ENCODE results near the gene AK5. TPM values are rescaled to one million over a fixed set of nuclear protein-coding genes. Genes with fewer than 3 reads are reported as not detected.

AK5 gene
- total RNA-seq, 1 donor from 2014 or later, result not detected

GRCh38 chr1:77434967-77435366 lies 153.1 kb downstream of the AK5 start:
- DNase-seq (ENCODE audit: low spot score), result no peak
- Mint-ChIP-seq H3K27ac (ENCODE audit: unreplicated experiment) (no peak overlapping the region), H3K4me1 (ENCODE audit: unreplicated experiment) (peaks cover 4% of the 10 kb centered on the region), H3K27me3 (ENCODE audit: unreplicated experiment) (no peaks in the 10 kb centered on the region), H3K36me3 (ENCODE audit: low read depth, unreplicated experiment) (no peaks in the 10 kb centered on the region), H3K9me3 (ENCODE audit: unreplicated experiment) (no peaks in the 10 kb centered on the region), H3K4me3 (ENCODE audit: unreplicated experiment) (no peak overlapping the region)
- TF ChIP-seq CTCF (IDR thresholded peaks at IDR 0.05; ENCODE audit: unreplicated experiment), result no peak

DNA sequence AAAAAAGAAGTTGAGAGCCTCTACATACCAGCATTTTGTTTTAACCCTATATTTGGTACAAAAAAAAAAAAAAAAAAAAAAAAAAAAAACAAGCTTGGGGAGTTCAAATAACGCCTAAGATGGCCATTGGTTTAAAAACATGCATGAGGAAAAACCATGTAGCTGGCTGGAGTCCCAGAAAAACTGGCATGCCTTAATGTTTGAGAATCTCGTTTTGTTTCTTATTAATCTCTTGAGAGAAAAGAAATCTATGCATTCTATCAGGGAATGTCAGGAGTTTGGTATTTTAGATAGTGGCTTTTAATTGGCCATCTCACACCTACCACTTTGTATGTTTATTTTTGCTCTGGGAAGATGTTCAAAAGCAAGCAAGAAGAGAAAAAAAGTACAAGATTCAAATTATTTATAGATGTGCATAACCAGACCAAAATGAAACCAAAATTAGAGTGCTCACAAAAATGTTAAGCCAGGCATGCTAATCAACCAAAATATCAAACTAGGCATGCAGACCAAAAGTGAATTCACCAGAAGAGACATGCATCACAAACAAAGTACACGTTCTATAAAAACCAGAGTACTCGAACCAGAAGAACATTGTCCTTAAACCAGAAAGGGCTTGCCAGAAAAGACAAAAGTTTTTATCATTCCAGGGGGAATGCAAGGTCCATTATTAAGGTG lies 156.6 kb downstream of the AK5 start:
- DNase-seq (ENCODE audit: low spot score), result no peak
- no peaks in the 10 kb centered on the region for H3K9me3 Mint-ChIP-seq (ENCODE audit: unreplicated experiment)
- H3K27me3 Mint-ChIP-seq (ENCODE audit: unreplicated experiment), result no peaks in the 10 kb centered on the region
- H3K4me3 Mint-ChIP-seq (ENCODE audit: unreplicated experiment), result no peak overlapping the region
- TF ChIP-seq CTCF (IDR thresholded peaks at IDR 0.05; ENCODE audit: unreplicated experiment), result no peak
- H3K4me1 Mint-ChIP-seq (ENCODE audit: unreplicated experiment), result peaks cover 4% of the 10 kb centered on the region
- H3K36me3 Mint-ChIP-seq (ENCODE audit: low read depth, unreplicated experiment), result no peaks in the 10 kb centered on the region
- no peak overlapping the region for H3K27ac Mint-ChIP-seq (ENCODE audit: unreplicated experiment)

DNA sequence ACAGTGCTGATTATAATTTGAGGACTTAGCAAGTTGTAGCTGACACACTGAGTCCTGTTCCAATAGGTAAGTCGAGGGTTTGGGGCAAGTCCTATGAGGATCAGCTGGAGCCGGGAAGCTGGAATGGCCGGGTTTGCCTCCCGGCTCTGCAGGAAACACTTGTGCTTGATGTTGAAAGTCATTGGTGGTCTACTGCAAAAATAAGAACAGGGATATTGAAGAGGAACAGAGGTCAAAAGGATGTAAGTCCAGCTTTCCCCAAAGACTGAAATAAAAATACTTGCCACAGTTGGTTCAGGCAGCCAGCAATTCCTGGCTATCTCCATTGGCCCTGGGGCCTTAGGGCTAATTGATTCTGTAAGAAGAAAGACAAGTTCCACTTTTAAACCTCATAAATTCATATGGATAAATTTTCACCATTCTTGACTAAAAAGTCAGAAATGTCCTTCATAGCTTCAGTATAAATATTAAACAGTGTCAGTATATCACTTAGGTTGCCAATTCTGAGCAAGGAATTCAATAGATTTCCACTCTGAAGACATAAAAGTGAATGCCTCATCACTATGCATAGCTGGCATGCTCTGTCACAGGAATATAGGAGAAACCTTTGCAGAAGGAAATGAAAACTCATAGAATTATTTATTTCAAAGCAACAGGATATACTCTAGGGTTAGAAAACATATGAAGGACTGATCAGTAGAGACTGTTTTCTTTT lies 165.2 kb downstream of the AK5 start:
- Mint-ChIP-seq H3K27me3 (ENCODE audit: unreplicated experiment) (no peaks in the 10 kb centered on the region), H3K9me3 (ENCODE audit: unreplicated experiment) (no peaks in the 10 kb centered on the region), H3K4me3 (ENCODE audit: unreplicated experiment) (no peak overlapping the region), H3K27ac (ENCODE audit: unreplicated experiment) (no peak overlapping the region), H3K36me3 (ENCODE audit: low read depth, unreplicated experiment) (no peaks in the 10 kb centered on the region), H3K4me1 (ENCODE audit: unreplicated experiment) (no peaks in the 10 kb centered on the region)
- DNase-seq (ENCODE audit: low spot score), result no peak
- TF ChIP-seq CTCF (IDR thresholded peaks at IDR 0.05; ENCODE audit: unreplicated experiment), result no peak

DNA sequence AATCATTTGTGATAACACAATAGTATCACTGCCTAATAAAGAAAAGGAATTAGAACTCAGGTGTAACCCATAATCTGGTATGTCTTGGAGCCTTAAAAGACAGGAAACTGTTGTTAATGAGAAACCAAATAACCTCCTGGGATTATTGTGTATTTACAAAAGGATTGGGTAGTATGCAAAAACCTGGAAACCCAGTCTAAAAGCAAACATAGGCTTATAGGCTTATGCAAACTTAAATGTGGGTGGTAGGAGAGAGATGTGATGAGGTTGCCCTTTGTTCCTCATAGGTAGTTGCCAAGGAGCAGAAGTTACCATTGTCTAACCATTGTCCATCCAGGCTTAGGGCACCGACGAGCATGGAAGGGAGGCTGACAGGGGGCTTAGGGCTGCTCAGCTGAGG lies 165.8 kb downstream of the AK5 start:
- no peaks in the 10 kb centered on the region for H3K27me3 Mint-ChIP-seq (ENCODE audit: unreplicated experiment)
- no peak for DNase-seq (ENCODE audit: low spot score)
- no peak overlapping the region for H3K27ac Mint-ChIP-seq (ENCODE audit: unreplicated experiment)
- no peak overlapping the region for H3K4me3 Mint-ChIP-seq (ENCODE audit: unreplicated experiment)
- no peaks in the 10 kb centered on the region for H3K36me3 Mint-ChIP-seq (ENCODE audit: low read depth, unreplicated experiment)
- TF ChIP-seq CTCF (IDR thresholded peaks at IDR 0.05; ENCODE audit: unreplicated experiment), result no peak
- H3K9me3 Mint-ChIP-seq (ENCODE audit: unreplicated experiment), result no peaks in the 10 kb centered on the region
- H3K4me1 Mint-ChIP-seq (ENCODE audit: unreplicated experiment), result no peaks in the 10 kb centered on the region

DNA sequence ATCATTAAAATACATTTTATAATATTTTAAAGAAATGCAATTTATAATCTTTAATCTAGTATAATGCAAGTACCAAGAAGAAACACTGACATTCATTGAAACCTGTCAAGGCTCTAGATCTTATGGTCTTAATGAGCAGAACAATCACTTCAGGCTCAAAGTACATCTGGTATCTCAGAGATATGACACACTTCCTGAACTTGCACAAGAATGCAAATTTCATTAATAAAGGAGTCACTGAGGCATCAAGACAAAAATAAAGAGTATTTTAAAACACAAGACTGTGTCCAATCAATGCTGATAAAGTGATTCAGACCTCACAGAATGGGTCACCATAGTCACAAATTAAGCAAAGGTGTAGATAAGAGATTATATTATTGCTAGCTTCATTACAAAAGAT lies 178.1 kb downstream of the AK5 start:
- no peak overlapping the region for H3K27ac Mint-ChIP-seq (ENCODE audit: unreplicated experiment)
- no peak for DNase-seq (ENCODE audit: low spot score)
- TF ChIP-seq CTCF (IDR thresholded peaks at IDR 0.05; ENCODE audit: unreplicated experiment), result no peak
- H3K9me3 Mint-ChIP-seq (ENCODE audit: unreplicated experiment), result no peaks in the 10 kb centered on the region
- H3K27me3 Mint-ChIP-seq (ENCODE audit: unreplicated experiment), result peaks cover 3% of the 10 kb centered on the region
- no peaks in the 10 kb centered on the region for H3K4me1 Mint-ChIP-seq (ENCODE audit: unreplicated experiment)
- no peak overlapping the region for H3K4me3 Mint-ChIP-seq (ENCODE audit: unreplicated experiment)
- H3K36me3 Mint-ChIP-seq (ENCODE audit: low read depth, unreplicated experiment), result no peaks in the 10 kb centered on the region

Measured in endothelial cell (in vitro differentiated cells).